CD4-positive, alpha-beta T cell treated with Interleukin-15 for 4 hours (primary cell): ENCODE data around the gene POLR3H.
"Not testable (repeated sequence)": the region's sequence is repeated elsewhere in the genome, so short reads cannot be mapped to it uniquely, and the experiment has no call there.

Experiments used
- DNase-seq: peaks from one replicate; pipeline ENCODE4 v3.0.0-alpha.2; 2020; ENCODE audit warnings: low spot score

POLR3H gene

GRCh38 chr22:41543854-41544670, at the start of gene POLR3H:
TSS of gene POLR3H (minus strand) at chr22:41544470. CDS start at chr22:41544101, 369 bp downstream.
- peak; percentile 97 for DNase-seq

GRCh38 chr22:41593336-41593960, 49.2 kb upstream of the POLR3H start:
- not testable (repeated sequence) for DNase-seq

GRCh38 chr22:41589391-41590241, 45.3 kb upstream of the POLR3H start, which contains the start of gene PMM1:
TSS of gene PMM1 (minus strand) at chr22:41589840. CDS start at chr22:41589805, 35 bp downstream.
- DNase-seq, result peak; percentile 100

GRCh38 chr22:41587347-41587723, 43.1 kb upstream of the POLR3H start:
- no peak for DNase-seq

GRCh38 chr22:41585898-41586297, 41.6 kb upstream of the POLR3H start:
- DNase-seq, result no peak

GRCh38 chr22:41584881-41585280, 40.6 kb upstream of the POLR3H start:
- no peak for DNase-seq

- no peak for DNase-seq
Observed at GRCh38 chr22:41582694-41583093, 38.4 kb upstream of the POLR3H start.

- DNase-seq, result no peak
Observed at GRCh38 chr22:41579997-41580355, 35.7 kb upstream of the POLR3H start.

- no peak for DNase-seq
Observed at GRCh38 chr22:41579297-41579996, 35.2 kb upstream of the POLR3H start.

GRCh38 chr22:41578818-41579217, 34.5 kb upstream of the POLR3H start:
- no peak for DNase-seq

- DNase-seq, result no peak
Observed at GRCh38 chr22:41578114-41578513, 33.8 kb upstream of the POLR3H start.

- peak; percentile 13 for DNase-seq
Observed at GRCh38 chr22:41576877-41577276, 32.6 kb upstream of the POLR3H start.

GRCh38 chr22:41575533-41575932, 31.3 kb upstream of the POLR3H start:
- DNase-seq, result no peak

GRCh38 chr22:41574847-41575381, 30.6 kb upstream of the POLR3H start:
- no peak for DNase-seq

GRCh38 chr22:41573677-41574076, 29.4 kb upstream of the POLR3H start:
- DNase-seq, result no peak

GRCh38 chr22:41572305-41572704, 28.0 kb upstream of the POLR3H start:
- not testable (repeated sequence) for DNase-seq

GRCh38 chr22:41571786-41572185, 27.5 kb upstream of the POLR3H start:
- DNase-seq, result no peak

- DNase-seq, result no peak
Observed at GRCh38 chr22:41570221-41570620, 26.0 kb upstream of the POLR3H start.

GRCh38 chr22:41568811-41569210, 24.5 kb upstream of the POLR3H start:
- no peak for DNase-seq

GRCh38 chr22:41567512-41567768, 23.2 kb upstream of the POLR3H start:
- no peak for DNase-seq

- no peak for DNase-seq
Observed at GRCh38 chr22:41565403-41566054, 21.3 kb upstream of the POLR3H start.
